Stimulated activated CD4-positive, alpha-beta T cell treated with anti-CD3 and anti-CD28 coated beads, Interleukin-2, amount 100 ng/mL, for 4 hours (primary cell): Measurements from ENCODE around the gene RUFY3.
"Not testable (repeated sequence)": the region's sequence is repeated elsewhere in the genome, so short reads cannot be mapped to it uniquely, and the experiment has no call there.

ENCODE experiments used
- DNase-seq: peaks from one replicate; pipeline ENCODE4 v3.0.0-alpha.2; 2020; ENCODE audit warnings: low read depth

The RUFY3 gene

GRCh38 chr4:70721747-70722146 lies at the start of gene RUFY3:
RUFY3 (plus strand) TSS chr4:70721964; CDS start chr4:70722574, 610 bp downstream.
- DNase-seq: no peak

- no peak for DNase-seq
Measured at GRCh38 chr4:70674191-70674590, 47.6 kb upstream of the RUFY3 start.

- DNase-seq: no peak
Measured at GRCh38 chr4:70674731-70675130, 47.0 kb upstream of the RUFY3 start.

- DNase-seq: no peak
Measured at GRCh38 chr4:70676554-70677090, 45.1 kb upstream of the RUFY3 start.

DNA sequence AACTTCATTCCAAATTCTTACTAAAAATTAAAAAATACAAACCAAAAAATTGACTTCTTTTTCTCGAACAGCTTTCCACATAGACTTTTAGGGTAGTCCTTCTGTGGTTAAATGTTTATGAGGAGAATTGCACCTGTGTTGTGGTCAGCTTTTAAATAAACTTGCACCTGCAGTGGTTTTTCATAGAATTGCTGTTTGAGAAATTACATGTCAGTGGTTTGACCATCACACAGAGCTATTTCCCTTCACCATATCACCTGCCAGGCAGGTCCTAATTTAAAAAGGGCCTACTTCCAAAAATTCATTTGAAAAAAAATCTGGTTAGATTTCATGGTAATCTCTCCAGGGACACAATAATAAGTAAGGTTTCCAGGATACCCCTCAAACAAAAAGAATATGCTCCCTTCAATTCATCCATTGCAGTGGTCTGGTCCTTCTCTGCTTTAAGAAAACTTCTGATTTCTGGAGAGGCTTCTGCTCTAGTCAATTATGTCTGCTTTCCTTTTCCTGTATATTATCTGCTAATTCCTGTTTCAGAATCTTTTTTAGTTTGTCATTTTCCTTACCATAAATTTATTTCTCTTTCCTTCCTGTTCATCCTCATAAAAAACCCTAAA lies 43.3 kb upstream of the RUFY3 start:
- no peak for DNase-seq

- DNase-seq: no peak
Measured at GRCh38 chr4:70680934-70681333, 40.8 kb upstream of the RUFY3 start.

GRCh38 chr4:70681704-70682103 lies 40.1 kb upstream of the RUFY3 start:
- no peak for DNase-seq

- not testable (repeated sequence) for DNase-seq
Measured at GRCh38 chr4:70682142-70682541, 39.6 kb upstream of the RUFY3 start.

DNA sequence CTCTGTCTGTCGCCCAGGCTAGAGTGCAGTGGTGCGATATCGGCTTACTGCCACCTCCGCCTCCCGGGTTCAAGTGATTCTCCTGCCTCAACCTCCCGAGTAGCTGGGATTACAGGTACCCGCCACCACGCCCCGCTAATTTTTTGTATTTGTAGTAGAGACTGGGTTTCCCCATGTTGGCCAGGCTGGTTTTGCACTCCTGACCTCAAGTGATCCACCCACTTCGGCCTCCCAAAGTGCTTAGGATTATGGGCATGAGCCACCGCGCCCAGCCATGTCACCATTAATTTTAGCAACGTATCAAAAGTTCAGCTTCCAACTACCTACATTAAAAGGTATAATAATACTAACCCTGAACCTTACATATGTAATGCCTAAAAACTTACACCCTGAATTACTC lies 34.4 kb upstream of the RUFY3 start:
- no peak for DNase-seq

- peak; percentile 89 for DNase-seq
Measured at GRCh38 chr4:70687821-70688794, 33.7 kb upstream of the RUFY3 start, which contains the start of gene UTP3. UTP3 (plus strand) TSS chr4:70688532; CDS start chr4:70688678, 146 bp downstream.

DNA sequence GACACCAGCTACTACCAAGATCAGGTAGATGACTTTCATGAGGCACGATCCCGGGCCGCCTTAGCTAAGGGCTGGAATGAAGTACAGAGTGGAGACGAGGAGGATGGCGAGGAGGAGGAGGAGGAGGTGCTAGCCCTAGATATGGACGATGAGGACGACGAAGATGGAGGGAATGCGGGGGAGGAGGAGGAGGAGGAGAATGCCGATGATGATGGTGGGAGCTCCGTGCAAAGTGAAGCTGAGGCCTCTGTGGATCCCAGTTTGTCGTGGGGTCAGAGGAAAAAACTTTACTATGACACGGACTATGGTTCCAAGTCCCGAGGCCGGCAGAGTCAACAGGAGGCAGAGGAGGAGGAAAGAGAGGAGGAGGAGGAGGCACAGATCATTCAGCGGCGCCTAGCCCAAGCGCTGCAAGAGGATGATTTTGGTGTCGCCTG lies 33.0 kb upstream of the RUFY3 start:
- DNase-seq: peak; percentile 15

- DNase-seq: no peak
Measured at GRCh38 chr4:70691661-70692060, 30.1 kb upstream of the RUFY3 start.

- DNase-seq: not testable (repeated sequence)
Measured at GRCh38 chr4:70694633-70695032, 27.1 kb upstream of the RUFY3 start.

- not testable (repeated sequence) for DNase-seq
Measured at GRCh38 chr4:70698435-70698834, 23.3 kb upstream of the RUFY3 start.

- no peak for DNase-seq
Measured at GRCh38 chr4:70700712-70701111, 21.1 kb upstream of the RUFY3 start.

DNA sequence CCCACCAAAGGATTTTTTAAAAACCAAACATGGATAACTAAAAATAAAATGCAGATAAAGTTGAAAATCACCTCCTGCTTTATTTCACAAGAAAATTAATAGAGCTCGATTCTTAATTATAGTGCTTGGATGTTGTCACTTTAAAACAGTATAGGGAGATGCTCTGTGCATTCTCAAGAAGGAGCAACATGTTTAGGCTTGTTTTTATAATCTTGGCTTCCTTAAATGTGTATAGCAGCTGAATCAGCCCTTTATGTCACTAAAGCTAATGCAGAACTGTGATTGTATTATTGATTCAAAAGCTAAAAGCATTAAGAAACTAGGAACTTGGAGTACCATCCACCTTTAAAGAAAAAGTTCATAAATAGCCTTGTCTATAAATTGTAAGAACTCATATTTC lies 20.5 kb upstream of the RUFY3 start:
- DNase-seq: no peak

DNA sequence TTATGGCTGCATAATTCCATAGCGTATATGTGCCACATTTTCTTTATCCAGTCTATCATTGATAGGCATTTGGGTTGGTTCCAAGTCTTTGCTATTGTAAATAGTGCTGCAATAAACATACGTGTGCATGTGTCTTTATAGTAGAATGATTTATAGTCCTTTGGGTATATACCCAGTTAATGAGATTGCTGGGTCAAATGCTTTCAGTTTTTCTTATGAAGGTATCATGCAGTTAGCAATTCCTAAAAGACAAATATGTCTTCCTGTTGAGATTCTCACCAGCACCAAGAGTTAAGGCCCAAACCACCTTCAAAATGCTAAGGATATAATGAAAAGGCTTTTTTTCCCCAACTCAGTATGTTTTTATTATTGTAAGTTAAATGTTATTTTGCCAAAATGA lies 19.2 kb upstream of the RUFY3 start:
- not testable (repeated sequence) for DNase-seq

DNA sequence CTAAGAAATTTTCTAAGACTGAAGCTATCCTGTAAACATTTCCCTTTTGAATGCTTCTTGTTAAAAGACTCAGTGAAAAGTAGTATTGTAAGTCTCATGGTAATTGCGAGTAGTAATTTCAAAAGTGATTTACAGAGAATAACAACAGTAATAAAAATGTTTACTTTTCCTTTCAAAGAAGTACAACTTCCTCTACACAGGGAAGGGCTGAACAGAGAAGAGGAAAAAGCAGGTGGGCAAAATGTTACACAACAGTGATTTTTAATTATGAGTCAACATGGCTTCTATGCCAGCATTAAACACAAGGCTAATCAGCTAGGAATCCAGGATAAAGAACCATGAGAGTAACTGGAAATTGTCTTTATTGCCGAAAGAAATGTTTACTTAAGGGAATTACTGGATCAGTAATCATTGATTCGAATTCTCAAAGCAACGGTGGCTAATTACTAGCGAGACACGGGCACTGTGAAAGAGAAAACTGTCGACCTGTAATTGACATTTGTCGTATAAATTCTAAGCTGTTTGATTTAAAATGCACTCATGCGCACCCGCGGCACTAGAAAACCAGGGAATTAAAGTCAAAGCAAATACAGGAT lies 18.0 kb upstream of the RUFY3 start:
- DNase-seq: no peak

DNA sequence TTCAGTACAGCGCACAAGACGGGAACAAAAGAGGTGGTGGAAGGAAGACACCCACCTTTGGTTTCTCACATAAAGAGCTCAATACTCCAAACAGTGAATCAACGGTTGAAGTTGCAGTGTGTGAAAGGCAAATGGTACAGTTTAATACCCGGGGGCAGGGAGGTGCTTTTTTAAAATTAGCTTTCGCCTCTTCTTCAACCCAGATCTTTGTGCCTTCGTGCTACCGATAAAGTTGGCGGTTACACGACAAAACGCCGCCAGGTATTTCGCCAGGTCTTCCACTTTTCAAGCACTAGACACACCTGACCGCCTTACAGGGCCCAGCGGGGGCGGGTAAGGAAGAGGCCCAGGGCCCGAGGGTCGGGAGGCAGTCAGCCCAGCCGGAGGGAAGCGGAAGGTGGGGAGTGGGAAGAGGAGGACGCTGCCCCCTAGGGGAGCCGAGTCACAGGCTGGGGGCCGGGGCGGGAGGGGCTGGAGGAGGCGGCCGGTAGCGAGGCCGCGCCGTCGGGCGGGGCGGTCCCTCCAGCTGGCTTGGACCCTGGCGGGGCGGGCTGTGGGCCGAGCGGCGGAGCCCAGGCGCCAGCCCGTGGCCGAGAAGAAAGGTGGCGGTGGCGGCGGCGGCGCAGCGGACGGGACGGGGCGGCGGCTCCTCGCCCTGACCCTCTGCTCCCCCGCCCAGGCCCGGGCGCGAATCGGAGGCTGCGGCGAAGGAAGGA lies 17.4 kb upstream of the RUFY3 start:
- peak; percentile 32 for DNase-seq

- DNase-seq: no peak
Measured at GRCh38 chr4:70704931-70705182, 16.9 kb upstream of the RUFY3 start.

- peak; percentile 52 for DNase-seq
Measured at GRCh38 chr4:70705183-70706043, 16.4 kb upstream of the RUFY3 start.
